GM10847 (cell line): ENCODE results near the gene RIC1.

ENCODE experiments used
- POLR2A ChIP-seq: IDR thresholded peaks from 2 replicates; pipeline ENCODE4 v1.6.1; 2011; ENCODE audit not compliant: insufficient read length; ENCODE audit errors: extremely low read depth

Gene RIC1

GRCh38 chr9:5698810-5699556, 70.1 kb downstream of the RIC1 start:
- no peak for TF ChIP-seq POLR2A

GRCh38 chr9:5708414-5708813, 79.5 kb downstream of the RIC1 start:
- TF ChIP-seq POLR2A, result no peak

GRCh38 chr9:5712651-5713390, 83.9 kb downstream of the RIC1 start:
- no peak for TF ChIP-seq POLR2A

DNA sequence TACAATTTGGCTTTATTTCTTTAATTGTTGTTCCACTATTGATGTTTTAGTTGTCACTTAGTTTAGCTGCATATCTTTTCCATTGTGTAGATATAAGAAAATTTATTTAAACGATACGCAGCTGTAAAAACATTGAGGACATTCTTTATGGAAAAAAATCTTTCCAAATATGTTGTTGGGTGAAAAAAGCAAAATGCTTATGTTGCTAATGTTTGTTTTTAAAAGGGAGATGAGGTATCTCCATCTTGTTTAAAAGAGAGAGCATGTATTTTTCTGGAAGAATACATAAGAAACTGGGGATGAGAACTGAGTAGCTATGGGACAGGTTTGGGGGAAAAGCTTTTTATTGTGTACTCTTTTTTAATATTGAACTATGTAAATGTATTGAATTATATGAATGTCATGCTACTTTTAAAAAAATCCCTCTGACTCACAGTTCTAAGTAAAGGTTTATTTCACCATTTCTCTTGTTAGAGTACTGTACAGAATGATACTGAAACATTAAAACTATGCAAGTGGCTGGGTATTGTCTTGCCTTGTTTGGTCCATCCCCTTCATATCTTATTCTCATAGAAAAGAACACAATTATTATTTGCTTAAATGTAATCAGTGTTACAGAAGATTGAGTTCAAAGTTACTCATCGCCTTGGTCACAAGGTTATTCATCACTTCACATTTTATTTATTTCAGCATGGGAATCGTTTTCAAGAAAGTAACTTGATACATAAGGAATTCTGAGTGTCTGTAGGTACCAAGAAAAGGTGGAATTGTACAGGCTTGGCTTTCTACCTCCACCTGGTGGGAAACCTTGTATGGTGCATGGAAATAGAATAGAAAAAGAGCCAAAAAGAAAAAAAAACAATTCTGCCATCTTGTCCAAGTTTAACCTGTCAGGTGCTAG, 85.8 kb downstream of the RIC1 start:
- no peak for TF ChIP-seq POLR2A

GRCh38 chr9:5715548-5716127, 86.7 kb downstream of the RIC1 start:
- TF ChIP-seq POLR2A, result no peak

- no peak for TF ChIP-seq POLR2A
These were observed 89.6 kb downstream of the RIC1 start for GRCh38 chr9:5718296-5719032.

DNA sequence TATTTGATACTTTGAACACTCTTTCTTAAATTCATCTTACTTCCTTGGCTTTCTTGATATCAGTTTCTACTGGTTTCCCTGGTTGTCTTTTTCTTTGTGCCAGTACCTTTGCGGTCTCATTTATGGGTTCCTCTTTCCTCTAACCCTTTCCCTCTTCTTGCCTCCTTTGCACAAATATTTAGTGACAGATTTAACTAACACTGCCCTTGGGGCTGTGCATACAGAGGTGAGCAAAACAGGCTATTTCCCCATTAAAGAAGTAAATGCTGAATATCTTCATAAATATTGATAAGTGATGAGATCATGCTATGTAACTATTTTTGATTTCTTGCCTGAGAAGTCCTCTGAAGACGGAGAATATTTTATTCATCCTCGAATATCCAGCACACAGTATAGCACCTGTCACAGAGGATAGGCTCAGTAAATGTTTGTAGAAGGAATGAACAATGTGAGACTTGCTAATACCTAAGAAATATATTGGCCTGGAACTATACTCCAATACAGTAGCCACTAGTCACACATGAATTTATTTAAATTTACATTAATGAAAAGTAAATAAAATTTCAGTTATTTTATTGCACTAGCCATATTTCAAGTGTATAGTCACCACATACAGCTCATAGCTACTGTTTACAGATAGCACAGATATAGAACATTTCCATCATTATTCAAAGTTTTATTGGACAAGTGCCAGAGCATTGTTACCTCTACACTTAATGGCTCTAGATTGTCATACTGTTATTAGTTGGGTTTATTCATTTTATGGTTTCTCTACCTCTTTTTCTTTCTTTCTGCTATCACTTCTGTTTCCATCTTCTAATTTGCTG, 90.4 kb downstream of the RIC1 start:
- no peak for TF ChIP-seq POLR2A

- TF ChIP-seq POLR2A, result no peak
These were observed 91.2 kb downstream of the RIC1 start for GRCh38 chr9:5720151-5720550.

- no peak for TF ChIP-seq POLR2A
These were observed 92.6 kb downstream of the RIC1 start for GRCh38 chr9:5721279-5722087.

- TF ChIP-seq POLR2A, result no peak
These were observed 106.2 kb downstream of the RIC1 start for GRCh38 chr9:5735072-5735471.

DNA sequence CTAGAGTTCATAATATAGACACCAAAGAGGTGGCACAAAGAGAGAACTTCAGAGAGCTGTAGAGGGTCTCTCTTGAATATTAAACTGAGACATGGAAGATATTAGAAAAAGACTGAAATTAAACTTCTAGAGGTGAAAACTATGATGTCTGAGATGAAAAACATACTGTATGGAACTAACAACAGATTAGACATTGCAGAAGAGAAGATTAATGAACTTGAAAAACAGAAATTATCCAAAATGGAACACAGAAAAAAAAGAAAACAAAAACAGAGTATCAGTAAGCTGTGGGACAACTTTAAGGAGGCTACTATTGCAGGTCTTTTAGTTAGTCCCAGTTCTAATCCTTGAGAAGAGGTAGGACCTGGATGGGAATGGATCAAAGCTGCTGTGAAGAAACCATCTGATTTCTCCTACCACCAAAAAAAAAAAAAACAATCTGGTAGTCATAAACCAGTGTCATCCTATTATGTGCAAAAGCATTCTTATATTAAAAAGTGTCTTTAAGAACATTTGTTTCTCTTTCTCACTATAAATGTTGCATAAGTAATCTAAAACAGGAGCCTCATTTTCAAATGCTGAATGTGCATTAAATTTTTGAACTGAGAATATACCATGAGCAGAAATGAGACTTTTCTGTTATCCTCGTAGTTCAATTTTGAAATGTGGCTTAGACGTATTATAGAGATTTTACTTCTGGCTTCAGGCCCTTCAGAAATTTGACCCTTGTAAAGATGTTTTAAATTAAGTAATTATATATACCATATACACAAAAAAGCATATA, 107.8 kb downstream of the RIC1 start:
- no peak for TF ChIP-seq POLR2A

DNA sequence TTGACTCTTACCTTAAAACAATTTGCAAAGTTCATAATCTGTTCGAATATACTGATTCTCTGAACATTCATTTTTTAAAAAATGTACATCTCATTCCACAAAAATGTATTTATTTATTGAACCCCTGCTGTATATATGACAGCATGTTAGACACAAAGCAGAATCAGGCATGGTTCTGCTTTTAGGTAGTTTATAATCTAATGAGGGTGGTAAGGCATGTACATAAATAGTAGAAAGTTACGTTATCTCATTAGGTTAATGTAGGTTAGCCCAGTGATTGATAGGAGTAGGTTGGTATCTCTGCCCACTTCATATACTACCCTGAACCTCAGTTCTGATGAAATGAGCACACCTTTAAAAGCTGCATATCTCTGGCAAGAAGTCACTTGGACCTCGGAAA, 114.2 kb downstream of the RIC1 start:
- TF ChIP-seq POLR2A, result no peak
